ENCODE results near the gene ACTL9. TPM values are rescaled to one million over a fixed set of nuclear protein-coding genes. Genes with fewer than 3 reads are reported as not detected.

ACTL9 gene
- total RNA-seq, 1 donor from 2014 or later, result not detected

DNA sequence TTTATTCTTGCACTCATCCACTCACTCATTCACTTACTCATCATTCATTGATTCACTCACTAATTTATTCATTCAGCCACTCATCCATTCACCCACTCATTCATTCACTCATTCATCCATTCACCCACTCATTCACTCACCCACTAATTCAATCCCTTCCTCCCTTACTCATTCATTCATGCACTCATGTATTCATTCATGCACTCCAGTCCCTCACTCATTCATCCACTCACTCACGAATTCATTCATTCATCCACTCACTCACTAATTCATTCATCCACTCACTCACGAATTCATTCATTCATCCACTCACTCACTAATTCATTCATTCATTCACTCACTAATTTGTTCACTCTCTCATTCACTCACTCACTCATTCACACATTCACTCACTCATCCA is 16.1 kb downstream of the ACTL9 start:
- FAIRE-seq (no peak), DNase-seq (ENCODE audit: low read depth) (no peak)
- Histone ChIP-seq H3K4me3 (ENCODE audit: low read depth, low read length) (no peak overlapping the region), H3K36me3 (ENCODE audit: control insufficient read depth, insufficient read depth, low read length) (no peaks in the 10 kb centered on the region), H3K27me3 (ENCODE audit: control insufficient read depth, insufficient read depth, low read length) (no peaks in the 10 kb centered on the region)
- TF ChIP-seq CTCF (IDR thresholded peaks at IDR 0.05; ENCODE audit: insufficient read depth, low read length, severe bottlenecking), result no peak

DNA sequence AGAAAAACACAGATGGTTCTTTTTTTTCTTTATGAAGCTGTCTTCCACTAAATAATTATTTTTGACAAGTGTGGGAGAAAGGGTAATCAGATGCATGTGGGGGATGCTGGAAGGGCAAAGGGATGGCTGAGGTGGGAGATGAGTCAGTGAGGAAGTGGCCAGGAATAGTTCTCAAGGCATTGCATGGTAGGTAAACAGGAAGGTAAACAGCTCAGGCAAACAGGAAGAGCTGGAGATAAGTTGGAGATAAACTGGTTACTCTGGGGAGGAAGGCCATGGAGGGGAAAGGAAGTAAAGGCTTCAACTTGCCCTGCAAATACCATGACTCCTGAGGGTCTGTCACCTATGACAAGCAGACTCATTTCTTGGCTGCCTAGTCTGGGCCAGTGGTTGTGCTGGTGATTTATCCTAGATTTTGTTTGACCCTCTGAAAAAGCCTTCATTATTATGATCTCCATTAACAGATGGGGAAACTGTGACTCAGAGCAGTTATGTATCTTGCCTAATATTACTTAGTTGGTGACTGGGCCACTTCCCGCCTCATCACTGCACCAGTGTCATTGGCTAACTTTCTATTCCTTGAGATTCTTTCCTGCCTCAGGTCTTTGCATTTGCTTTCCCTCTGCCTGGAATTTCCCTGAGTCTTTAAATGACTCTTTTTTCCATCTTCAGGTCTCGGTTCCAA is 17.1 kb downstream of the ACTL9 start:
- FAIRE-seq (no peak), DNase-seq (ENCODE audit: low read depth) (no peak)
- H3K27me3 ChIP-seq (ENCODE audit: control insufficient read depth, insufficient read depth, low read length), result no peaks in the 10 kb centered on the region

GRCh38 chr19:8680676-8681344 is 17.8 kb downstream of the ACTL9 start:
- Histone ChIP-seq H3K36me3 (ENCODE audit: control insufficient read depth, insufficient read depth, low read length) (no peaks in the 10 kb centered on the region), H3K4me3 (ENCODE audit: low read depth, low read length) (no peak overlapping the region), H3K27me3 (ENCODE audit: control insufficient read depth, insufficient read depth, low read length) (no peaks in the 10 kb centered on the region)
- FAIRE-seq, result no peak
- no peak for DNase-seq (ENCODE audit: low read depth)
- no peak for TF ChIP-seq CTCF (IDR thresholded peaks at IDR 0.05; ENCODE audit: insufficient read depth, low read length, severe bottlenecking)

More for the DNA sequence above, 17.1 kb downstream of the ACTL9 start:
- Histone ChIP-seq H3K4me3 (ENCODE audit: low read depth, low read length) (no peak overlapping the region), H3K36me3 (ENCODE audit: control insufficient read depth, insufficient read depth, low read length) (no peaks in the 10 kb centered on the region)
- no peak for TF ChIP-seq CTCF (IDR thresholded peaks at IDR 0.05; ENCODE audit: insufficient read depth, low read length, severe bottlenecking)

GRCh38 chr19:8678244-8678807 is 20.3 kb downstream of the ACTL9 start:
- no peak overlapping the region for H3K4me3 ChIP-seq (ENCODE audit: low read depth, low read length)
- TF ChIP-seq CTCF (IDR thresholded peaks at IDR 0.05; ENCODE audit: insufficient read depth, low read length, severe bottlenecking), result no peak
- DNase-seq (ENCODE audit: low read depth), result no peak
- no peaks in the 10 kb centered on the region for H3K27me3 ChIP-seq (ENCODE audit: control insufficient read depth, insufficient read depth, low read length)
- FAIRE-seq, result no peak
- H3K36me3 ChIP-seq (ENCODE audit: control insufficient read depth, insufficient read depth, low read length), result no peaks in the 10 kb centered on the region

GRCh38 chr19:8675066-8675465 is 23.5 kb downstream of the ACTL9 start:
- H3K4me3 ChIP-seq (ENCODE audit: low read depth, low read length), result no peak overlapping the region
- FAIRE-seq (no peak), DNase-seq (ENCODE audit: low read depth) (no peak)
- no peak for TF ChIP-seq CTCF (IDR thresholded peaks at IDR 0.05; ENCODE audit: insufficient read depth, low read length, severe bottlenecking)
- no peaks in the 10 kb centered on the region for H3K27me3 ChIP-seq (ENCODE audit: control insufficient read depth, insufficient read depth, low read length)
- no peaks in the 10 kb centered on the region for H3K36me3 ChIP-seq (ENCODE audit: control insufficient read depth, insufficient read depth, low read length)

Data from bronchial epithelial cell (primary cell).